Natural killer cell treated with Interleukin-12 subunit alpha and Interleukin-12 subunit beta and Interleukin-15 and Interleukin-18, amount 100 ng/mL, for 72 hours (primary cell): ENCODE results near the gene MINAR2. TPM values are rescaled to one million over a fixed set of nuclear protein-coding genes. Genes with fewer than 3 reads are reported as not detected.

ENCODE experiments used
- ATAC-seq, 2 donors: fragments of 150-1000 bp; cut with Tn5 transposase in 1 of 2; sonication (Bioruptor Pico), chemical (Tn5 transposase) in 1 of 2; 2 replicates each; pipeline ENCODE4 v1.10.0; 2021
- DNase-seq: peaks from one replicate; pipeline ENCODE4 v3.0.0; 2022; ENCODE audit warnings: low spot score
- H3K27ac Mint-ChIP-seq, 2 donors: 1 replicate in 1 of 2; 2 replicates in 1 of 2; pipeline ENCODE4 v1.8.0; 2022; ENCODE audit warnings: mixed read lengths in 2 of 2, mild to moderate bottlenecking in 1 of 2, moderate library complexity in 1 of 2
- H3K27me3 Mint-ChIP-seq, 2 donors: 1 replicate in 1 of 2; 2 replicates in 1 of 2; pipeline ENCODE4 v1.8.0; 2022; ENCODE audit warnings: mixed read lengths in 2 of 2
- H3K36me3 Mint-ChIP-seq: one replicate; pipeline ENCODE4 v1.8.0; 2022; ENCODE audit warnings: mixed read lengths
- H3K4me1 Mint-ChIP-seq, 2 donors: 1 replicate in 1 of 2; 2 replicates in 1 of 2; pipeline ENCODE4 v1.8.0; 2022; ENCODE audit warnings: low read depth in 2 of 2, mixed read lengths in 2 of 2, mild to moderate bottlenecking in 1 of 2
- H3K4me3 Mint-ChIP-seq: one replicate; pipeline ENCODE4 v1.8.0; 2022; ENCODE audit warnings: mixed read lengths
- H3K9me3 Mint-ChIP-seq: 2 replicates; pipeline ENCODE4 v1.8.0; 2022; ENCODE audit warnings: mixed read lengths
- total RNA-seq, 2 donors: library from RNA; stranded (reverse); gene quantifications; one replicate each; pipeline ENCODE4 v1.2.3, GENCODE V29; 2022

The MINAR2 gene, protein sequence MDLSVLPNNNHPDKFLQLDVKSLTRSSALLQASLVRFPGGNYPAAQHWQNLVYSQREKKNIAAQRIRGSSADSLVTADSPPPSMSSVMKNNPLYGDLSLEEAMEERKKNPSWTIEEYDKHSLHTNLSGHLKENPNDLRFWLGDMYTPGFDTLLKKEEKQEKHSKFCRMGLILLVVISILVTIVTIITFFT
- total RNA-seq, result not detected

DNA sequence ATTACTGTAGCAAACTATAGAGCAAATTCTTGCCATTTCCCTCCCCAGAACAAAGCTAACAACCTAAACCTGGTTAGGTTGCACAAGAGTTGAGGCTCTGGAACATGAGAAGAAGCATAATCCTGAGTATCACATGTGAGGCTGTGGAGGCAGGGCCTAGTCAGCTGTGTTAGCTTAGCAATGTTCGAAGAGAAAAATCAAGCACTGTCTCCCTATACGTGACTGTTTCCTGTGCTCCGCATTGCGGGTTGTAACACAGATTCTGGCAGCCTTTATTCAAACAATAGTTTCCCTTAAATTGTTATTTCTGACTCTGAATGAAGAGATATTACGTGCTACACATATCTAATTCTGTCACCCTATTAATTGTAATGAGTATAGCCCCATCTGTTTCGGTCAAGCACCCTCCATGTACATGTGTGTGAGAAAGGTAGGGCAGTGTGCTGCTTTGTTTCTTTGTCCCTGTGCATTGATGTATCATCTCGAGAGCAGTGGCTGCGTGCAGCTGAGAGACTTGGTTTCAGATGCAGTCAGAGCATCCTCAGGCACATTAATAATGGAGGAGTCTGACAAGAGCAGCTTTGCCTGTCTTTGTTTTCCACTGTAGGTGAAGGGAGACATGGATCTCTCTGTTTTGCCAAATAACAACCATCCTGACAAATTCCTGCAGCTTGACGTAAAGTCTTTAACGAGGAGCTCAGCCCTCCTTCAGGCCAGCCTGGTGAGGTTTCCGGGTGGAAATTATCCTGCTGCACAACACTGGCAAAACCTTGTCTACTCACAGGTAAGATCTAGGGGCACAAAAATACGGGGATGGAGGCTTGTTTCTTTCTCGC, at the start of gene MINAR2:
MINAR2 (plus strand) TSS at position 523 of the 836 bp plus-strand sequence; CDS start at position 620, 97 bp downstream.
- Mint-ChIP-seq H3K36me3 (no peaks in the 10 kb centered on the region), H3K4me1 (no peaks in the 10 kb centered on the region), H3K27me3 (no peaks in the 10 kb centered on the region), H3K27ac (no peak within 1 kb of the TSS), H3K9me3 (no peaks in the 10 kb centered on the region), H3K4me3 (no peak within 1 kb of the TSS)
- ATAC-seq (peak in 1 of 2 donors; percentile 41), DNase-seq (no peak)

DNA sequence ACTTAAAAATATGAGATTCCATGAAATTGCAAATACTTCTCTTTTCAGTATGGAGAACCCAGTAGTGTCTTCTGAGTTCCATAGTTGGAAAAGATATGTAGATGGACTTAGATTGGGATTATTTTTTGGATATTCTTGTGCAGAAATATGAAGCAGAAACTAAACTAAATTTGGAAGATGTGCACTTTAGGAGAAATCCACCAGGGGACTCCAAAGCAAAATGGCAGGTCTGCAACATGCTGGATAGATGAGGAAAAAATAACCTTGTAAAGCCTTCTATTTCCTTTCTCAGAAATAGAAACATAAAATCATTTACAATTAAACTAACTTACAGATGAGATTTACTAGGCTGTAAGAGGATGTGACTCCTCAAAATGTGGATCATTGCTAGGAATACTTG, 49.2 kb upstream of the MINAR2 start:
- H3K36me3 Mint-ChIP-seq, result no peaks in the 10 kb centered on the region
- ATAC-seq (no peak), DNase-seq (no peak)
- no peaks in the 10 kb centered on the region for H3K27me3 Mint-ChIP-seq
- no peaks in the 10 kb centered on the region for H3K9me3 Mint-ChIP-seq
- H3K4me3 Mint-ChIP-seq, result no peak overlapping the region
- H3K27ac Mint-ChIP-seq, result no peak overlapping the region
- no peaks in the 10 kb centered on the region for H3K4me1 Mint-ChIP-seq

DNA sequence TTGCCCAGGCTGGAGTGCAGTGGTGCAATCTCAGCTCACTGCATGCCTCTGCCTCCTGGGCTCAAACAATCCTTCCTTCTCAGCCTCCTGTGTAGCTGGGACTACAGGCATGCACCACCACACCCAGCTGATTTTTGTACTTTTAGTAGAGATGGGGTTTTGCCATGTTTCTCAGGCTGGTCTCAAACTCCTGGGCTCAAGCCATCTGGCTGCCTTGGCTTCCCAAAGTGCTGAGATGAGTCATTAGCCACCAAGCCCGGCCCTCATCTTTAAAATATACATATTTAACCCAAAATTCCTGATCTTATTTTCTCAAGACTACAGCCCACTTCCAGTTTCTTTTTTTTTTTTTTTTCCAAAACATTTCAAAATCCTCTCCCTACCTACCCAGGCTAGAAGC, 31.7 kb upstream of the MINAR2 start:
- no peaks in the 10 kb centered on the region for H3K27me3 Mint-ChIP-seq
- H3K4me3 Mint-ChIP-seq, result no peak overlapping the region
- DNase-seq (no peak), ATAC-seq (no peak)
- H3K27ac Mint-ChIP-seq, result no peak overlapping the region
- peaks cover 10% of the 10 kb centered on the region for H3K9me3 Mint-ChIP-seq
- H3K4me1 Mint-ChIP-seq, result no peaks in the 10 kb centered on the region
- H3K36me3 Mint-ChIP-seq, result no peaks in the 10 kb centered on the region

DNA sequence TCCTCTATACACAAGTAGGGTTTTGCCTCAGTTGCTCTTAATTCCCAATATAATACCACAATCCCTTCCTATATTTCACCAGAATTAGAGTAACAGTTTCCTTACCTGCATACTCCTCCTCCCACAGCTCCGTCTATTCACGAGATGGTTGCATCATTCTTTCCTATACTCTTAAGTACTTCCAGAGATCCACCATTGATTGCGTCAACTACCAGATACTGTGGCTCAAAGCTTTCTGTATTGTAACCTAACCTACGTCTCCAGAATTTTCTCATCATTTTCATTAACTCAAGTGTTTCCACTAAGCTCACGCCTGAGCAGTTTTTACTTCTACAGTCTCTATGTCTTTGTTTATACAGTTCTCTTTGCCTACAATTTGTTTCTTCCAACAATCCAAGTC, 31.2 kb upstream of the MINAR2 start:
- no peak for ATAC-seq
- Mint-ChIP-seq H3K4me1 (no peaks in the 10 kb centered on the region), H3K27ac (no peak overlapping the region), H3K9me3 (peaks cover 10% of the 10 kb centered on the region), H3K36me3 (no peaks in the 10 kb centered on the region), H3K27me3 (no peaks in the 10 kb centered on the region), H3K4me3 (no peak overlapping the region)
- DNase-seq, result no peak

DNA sequence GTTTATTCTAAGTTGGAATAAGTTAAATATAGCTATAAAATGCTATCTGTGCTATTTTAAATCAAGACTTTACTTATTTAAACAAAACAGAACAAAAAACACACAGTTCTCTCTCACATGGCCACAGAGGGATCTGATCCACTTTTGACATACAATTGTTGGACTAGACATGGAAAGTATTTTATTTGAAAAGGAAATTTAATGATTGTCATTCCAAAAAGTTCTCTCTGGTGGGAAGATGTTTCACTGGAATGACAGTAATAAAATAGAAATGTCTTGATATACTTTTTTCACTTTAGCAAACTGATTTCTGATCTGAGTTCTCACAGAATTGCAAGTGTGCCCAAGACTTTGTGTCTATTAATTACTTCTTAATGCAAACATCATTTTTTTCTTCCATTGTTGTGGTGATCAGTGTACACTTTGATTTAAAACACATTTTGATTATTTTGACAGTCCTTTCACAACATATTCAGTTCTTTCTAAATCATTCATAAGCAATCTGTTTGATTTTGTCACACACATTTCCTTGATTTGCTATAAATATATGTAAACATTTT, 30.1 kb upstream of the MINAR2 start:
- DNase-seq (no peak), ATAC-seq (no peak)
- Mint-ChIP-seq H3K27me3 (no peaks in the 10 kb centered on the region), H3K4me1 (no peaks in the 10 kb centered on the region), H3K9me3 (peaks cover 10% of the 10 kb centered on the region), H3K27ac (no peak overlapping the region), H3K4me3 (no peak overlapping the region), H3K36me3 (no peaks in the 10 kb centered on the region)

DNA sequence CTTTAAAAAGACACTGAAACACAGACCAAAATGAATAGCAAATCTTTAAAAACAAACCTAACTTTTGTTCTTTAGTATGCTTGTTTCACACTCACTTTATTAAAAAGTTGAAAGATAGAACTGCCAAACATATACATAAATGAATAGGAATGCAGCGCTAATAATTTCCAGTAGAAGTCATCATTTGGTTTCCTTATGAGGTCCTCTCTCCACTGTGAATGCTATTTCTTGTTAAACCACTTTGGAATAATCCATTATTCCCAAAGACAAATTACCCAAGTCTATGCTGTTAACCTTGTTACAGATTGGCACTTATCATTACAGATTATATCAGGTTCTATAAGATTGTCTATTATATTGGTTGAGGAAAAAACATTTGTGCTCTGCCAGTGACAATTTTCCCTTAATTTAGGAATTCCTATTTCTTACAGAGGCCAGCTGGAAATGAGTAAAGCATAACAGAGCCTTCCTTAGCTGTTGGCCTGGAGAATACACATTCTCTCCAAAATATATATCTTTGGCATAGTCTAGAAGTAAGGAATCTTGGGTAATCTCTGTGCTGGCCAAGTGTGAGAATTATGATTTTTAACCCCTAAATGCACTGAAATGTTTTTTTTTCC, 29.3 kb upstream of the MINAR2 start:
- no peak for DNase-seq
- Mint-ChIP-seq H3K4me1 (no peaks in the 10 kb centered on the region), H3K36me3 (no peaks in the 10 kb centered on the region), H3K9me3 (peaks cover 6% of the 10 kb centered on the region), H3K27me3 (no peaks in the 10 kb centered on the region), H3K27ac (no peak overlapping the region), H3K4me3 (no peak overlapping the region)
- ATAC-seq, result no peak

DNA sequence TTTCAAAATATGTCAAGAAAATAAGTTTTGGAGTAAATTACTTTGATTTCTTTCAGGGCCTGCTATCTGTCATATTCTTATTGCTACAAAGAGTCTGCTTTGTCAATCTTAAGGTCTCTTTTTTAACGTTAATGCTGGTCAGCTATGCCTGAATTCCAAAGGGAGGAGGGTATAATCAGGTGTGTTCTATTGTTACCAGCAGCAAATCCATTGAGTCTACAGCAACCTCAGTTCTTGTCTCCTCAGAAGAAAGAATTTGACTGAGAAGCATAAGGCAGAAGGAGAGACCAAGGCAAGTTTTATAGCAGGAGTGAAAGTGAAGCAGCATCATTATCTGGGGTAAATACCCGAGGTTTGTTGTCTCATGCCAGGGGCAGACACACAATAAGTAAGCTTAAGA, 23.7 kb upstream of the MINAR2 start:
- DNase-seq (no peak), ATAC-seq (no peak)
- Mint-ChIP-seq H3K36me3 (no peaks in the 10 kb centered on the region), H3K27ac (no peak overlapping the region), H3K27me3 (no peaks in the 10 kb centered on the region), H3K4me3 (no peak overlapping the region), H3K9me3 (peaks cover 3% of the 10 kb centered on the region), H3K4me1 (no peaks in the 10 kb centered on the region)

DNA sequence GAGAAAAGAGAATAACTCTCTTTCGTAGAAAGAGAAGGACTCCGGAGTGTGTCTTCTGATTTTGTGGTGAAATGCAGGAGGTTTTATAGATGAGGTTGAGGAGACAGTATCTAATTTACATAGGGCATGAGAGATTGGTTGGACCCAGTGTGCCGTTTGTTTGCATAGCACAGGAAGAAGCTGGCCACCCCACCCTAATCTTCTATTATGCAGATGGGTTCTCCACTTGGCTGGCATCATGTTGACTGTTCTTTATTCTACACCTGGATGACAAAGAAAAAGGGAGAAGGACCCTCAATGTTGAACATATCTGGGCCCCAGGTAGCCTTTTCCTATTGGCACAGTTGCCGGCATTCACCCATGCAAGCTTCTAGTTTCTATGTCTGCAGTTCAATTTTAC, 23.2 kb upstream of the MINAR2 start:
- Mint-ChIP-seq H3K27me3 (no peaks in the 10 kb centered on the region), H3K9me3 (peaks cover 3% of the 10 kb centered on the region), H3K4me3 (no peak overlapping the region), H3K36me3 (no peaks in the 10 kb centered on the region), H3K27ac (no peak overlapping the region), H3K4me1 (no peaks in the 10 kb centered on the region)
- no peak for ATAC-seq
- DNase-seq, result no peak

DNA sequence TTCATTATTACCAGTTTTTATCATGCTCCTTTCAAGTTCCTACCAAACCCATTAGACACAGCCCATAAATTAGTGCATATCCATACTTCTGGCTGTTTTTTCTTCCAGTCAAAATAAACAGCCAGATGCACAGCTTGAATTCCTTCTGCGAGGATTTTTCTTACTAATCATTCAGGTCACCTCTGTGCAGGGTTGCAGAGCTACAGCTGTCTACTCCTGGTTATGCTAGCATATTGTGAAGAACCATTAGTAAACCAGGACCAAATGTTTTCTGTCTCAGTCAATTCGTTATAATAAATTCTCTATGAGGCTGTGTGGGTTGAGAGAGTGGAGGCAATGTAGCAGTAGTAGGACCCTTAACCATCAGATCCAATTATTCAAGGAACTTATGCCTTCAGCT, 8.1 kb upstream of the MINAR2 start:
- ATAC-seq (no peak), DNase-seq (no peak)
- peaks cover 7% of the 10 kb centered on the region for H3K9me3 Mint-ChIP-seq
- H3K4me1 Mint-ChIP-seq, result no peaks in the 10 kb centered on the region
- no peaks in the 10 kb centered on the region for H3K27me3 Mint-ChIP-seq
- no peaks in the 10 kb centered on the region for H3K36me3 Mint-ChIP-seq
- H3K27ac Mint-ChIP-seq, result no peak overlapping the region
- no peak overlapping the region for H3K4me3 Mint-ChIP-seq

DNA sequence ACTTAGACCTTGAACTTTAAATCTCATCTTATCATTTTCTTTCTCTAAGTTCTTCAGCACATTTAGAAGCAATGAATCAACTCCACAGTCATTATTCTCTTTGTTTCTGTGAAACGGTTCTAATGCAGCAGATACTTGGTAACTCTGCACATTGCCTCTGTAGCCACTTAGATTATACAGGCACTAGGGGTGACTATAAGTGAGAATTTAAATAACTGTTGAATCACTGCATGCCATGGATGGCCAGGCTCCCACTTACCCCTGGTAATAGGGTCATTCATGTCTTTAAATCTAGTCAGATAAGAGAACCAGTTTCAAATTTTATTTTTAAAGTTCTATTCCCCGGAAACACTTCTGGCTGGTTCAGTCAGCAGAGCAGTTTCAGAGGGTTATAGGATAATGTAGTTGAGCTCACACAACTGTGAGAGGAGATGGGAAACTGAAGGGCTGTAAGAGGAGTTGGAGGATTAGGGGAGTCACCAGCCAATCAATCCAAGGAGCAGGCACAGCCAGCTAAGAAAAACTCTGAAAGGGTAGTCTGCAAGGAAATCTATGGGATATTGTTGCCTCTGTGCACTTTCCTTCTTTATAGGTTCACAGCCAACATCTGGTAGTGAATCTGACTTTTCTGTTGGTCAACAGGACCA, 4.2 kb upstream of the MINAR2 start:
- Mint-ChIP-seq H3K27me3 (no peaks in the 10 kb centered on the region), H3K4me1 (no peaks in the 10 kb centered on the region), H3K36me3 (no peaks in the 10 kb centered on the region), H3K4me3 (no peak overlapping the region), H3K27ac (no peak overlapping the region), H3K9me3 (peaks cover 7% of the 10 kb centered on the region)
- DNase-seq, result no peak
- no peak for ATAC-seq

DNA sequence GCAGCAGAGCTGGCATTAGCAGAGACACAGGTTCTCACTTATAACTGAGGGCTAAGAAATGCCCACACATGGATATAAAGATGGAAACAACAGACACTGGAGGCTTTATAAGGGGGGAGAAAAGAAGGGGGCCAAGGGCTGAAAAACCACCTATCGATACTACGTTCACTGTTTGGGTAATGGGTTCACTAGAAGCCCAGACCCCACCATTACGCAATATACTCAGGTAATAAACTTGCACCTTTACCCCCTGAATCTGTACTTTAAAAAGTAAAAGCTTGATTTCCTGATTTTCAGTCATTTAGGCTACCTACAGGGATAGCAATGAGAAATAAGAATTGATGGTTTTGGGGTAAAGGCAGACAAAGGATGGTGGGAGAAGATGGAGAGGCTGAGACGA, 1.9 kb upstream of the MINAR2 start:
- peaks cover 7% of the 10 kb centered on the region for H3K9me3 Mint-ChIP-seq
- DNase-seq, result no peak
- no peak overlapping the region for H3K4me3 Mint-ChIP-seq
- no peaks in the 10 kb centered on the region for H3K27me3 Mint-ChIP-seq
- no peaks in the 10 kb centered on the region for H3K4me1 Mint-ChIP-seq
- no peaks in the 10 kb centered on the region for H3K36me3 Mint-ChIP-seq
- no peak overlapping the region for H3K27ac Mint-ChIP-seq
- ATAC-seq, result no peak

DNA sequence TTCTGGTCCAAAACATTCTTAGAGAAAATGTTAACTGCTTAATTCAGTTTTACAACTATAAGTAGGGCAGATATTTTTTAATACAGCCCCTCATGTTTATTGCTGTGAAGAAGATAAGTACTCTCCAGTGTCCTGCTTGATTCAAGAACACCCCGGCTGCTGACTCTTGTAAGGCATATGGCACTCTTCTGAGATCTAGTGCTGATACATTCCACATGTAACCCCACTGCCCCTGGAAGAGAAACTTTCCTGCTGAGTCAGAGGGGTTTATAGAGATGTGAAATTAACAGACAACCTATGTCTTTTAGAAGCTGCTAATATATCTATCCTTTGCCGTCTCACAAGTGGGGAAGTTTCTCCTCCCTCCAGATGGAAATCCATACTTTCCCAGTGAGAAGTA, 1.0 kb upstream of the MINAR2 start:
- H3K36me3 Mint-ChIP-seq, result no peaks in the 10 kb centered on the region
- no peaks in the 10 kb centered on the region for H3K4me1 Mint-ChIP-seq
- peaks cover 3% of the 10 kb centered on the region for H3K9me3 Mint-ChIP-seq
- no peak overlapping the region for H3K27ac Mint-ChIP-seq
- no peaks in the 10 kb centered on the region for H3K27me3 Mint-ChIP-seq
- H3K4me3 Mint-ChIP-seq, result no peak overlapping the region
- no peak for ATAC-seq
- no peak for DNase-seq

DNA sequence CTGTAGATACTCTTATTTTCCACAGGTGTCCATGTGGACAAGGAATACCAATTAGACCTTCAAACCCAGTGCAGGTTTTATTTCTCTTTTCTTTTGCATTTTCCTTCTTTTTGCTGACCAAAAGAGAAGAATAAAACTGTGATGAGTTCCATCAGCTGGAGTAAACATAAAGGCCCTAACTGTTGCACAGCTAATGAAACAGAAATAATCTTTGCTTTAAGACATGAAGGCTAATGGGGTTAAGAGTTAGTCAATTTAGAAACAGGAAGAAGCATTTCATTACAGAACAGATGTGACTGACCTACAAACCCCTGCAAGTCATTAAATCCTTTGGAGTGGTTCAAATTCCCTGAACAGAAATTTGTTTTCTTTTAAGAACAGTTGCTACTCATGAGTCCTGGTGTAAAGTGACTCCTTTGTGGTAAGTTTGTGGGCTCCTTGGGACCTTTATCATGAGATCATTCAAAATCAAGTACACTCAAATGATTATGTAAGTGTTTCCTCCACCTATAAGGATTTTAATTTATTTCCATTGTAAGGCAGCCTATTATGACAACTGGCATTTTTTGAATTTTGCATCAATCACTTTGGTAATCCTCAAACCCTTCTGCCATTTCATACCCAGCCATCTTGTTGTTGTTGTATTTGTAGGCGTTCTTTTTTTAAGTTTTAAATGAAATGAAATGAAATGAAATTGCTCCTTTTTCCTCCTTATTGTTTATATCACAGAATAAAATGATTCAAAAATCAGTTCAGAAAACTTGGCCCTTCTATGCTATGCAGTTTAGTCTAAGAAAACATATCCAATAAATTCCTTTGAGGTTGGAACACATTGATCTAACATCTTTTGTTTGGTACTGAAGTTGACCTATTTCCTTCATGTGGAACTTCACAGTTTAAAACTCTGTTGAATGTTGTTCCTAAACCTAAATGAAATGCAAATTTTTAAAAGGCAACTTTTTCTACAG, 1.3 kb downstream of the MINAR2 start:
- Mint-ChIP-seq H3K27ac (no peak overlapping the region), H3K27me3 (no peaks in the 10 kb centered on the region), H3K36me3 (no peaks in the 10 kb centered on the region), H3K9me3 (no peaks in the 10 kb centered on the region), H3K4me3 (no peak overlapping the region), H3K4me1 (no peaks in the 10 kb centered on the region)
- DNase-seq (no peak), ATAC-seq (no peak)
